K562 (cell line): ENCODE results near the gene OR5F1. TPM values are rescaled to one million over a fixed set of nuclear protein-coding genes. Genes with fewer than 3 reads are reported as not detected.

Experiments used
- ATAC-seq: fragments of 200-7000 bp; cut with Tn5 transposase; 3 replicates; pipeline ENCODE4 v1.9.1; 2020; ENCODE audit warnings: moderate library complexity
- BruUV-seq: library from RNA; stranded (reverse); fragments of 400-500 nt; replicated peaks from 2 replicates; lab custom pipeline; 2021; lab: Mats Ljungman, UMichigan
- CTCF ChIA-PET: fragments of 300-600 bp; formaldehyde crosslinking; extraction: SDS; loops from one replicate; lab custom pipeline; 2021; ENCODE audit warnings: low intra/inter-chr PET ratio; lab: Yijun Ruan, JAX
- POLR2A ChIA-PET: fragments of 300-600, 350-650 bp; sonication (Branson Sonifier 250); formaldehyde crosslinking; extraction: SDS; loops from one replicate; lab custom pipeline; 2021; ENCODE audit warnings: antibody characterized with exemption, inconsistent platforms; lab: Yijun Ruan, JAX
- DNase-seq, 4 experiments: peaks; one replicate each; pipeline versions ENCODE4 v3.0.0 to v3.0.0-alpha.2; 2011 to 2018; ENCODE audit warnings: low spot score in 3 of 4, mixed read lengths in 3 of 4; ENCODE audit errors: extremely low read depth in 1 of 4
- FAIRE-seq: peaks from 2 replicates; lab custom pipeline; 2011; peaks lifted over from hg19 to GRCh38; lab: Jason Lieb, UNC
- H2AFZ ChIP-seq: 2 replicates; pipeline ENCODE4 v1.6.0; 2011; ENCODE audit warnings: low read depth, low read length, control low read depth, inconsistent platforms
- H3K27ac ChIP-seq: fragments of 200-600 bp; 3 replicates; pipeline ENCODE4 v1.8.0; 2011; ENCODE audit warnings: low read depth, mild to moderate bottlenecking, control low read depth, inconsistent platforms, low read length, moderate library complexity, mixed read lengths; ENCODE audit errors: extremely low read depth
- H3K27me3 ChIP-seq, 2 experiments: fragments of 300-600 bp in 1 of 2; 2 replicates in 1 of 2; 3 replicates in 1 of 2; pipeline versions ENCODE4 v1.6.0 to v1.8.0; 2011; ENCODE audit warnings: inconsistent platforms in 2 of 2, low read length in 2 of 2, mild to moderate bottlenecking in 1 of 2, mixed read lengths in 1 of 2, moderate library complexity in 1 of 2; ENCODE audit not compliant: control insufficient read depth in 2 of 2, insufficient read depth in 2 of 2
- H3K36me3 ChIP-seq: fragments of 300-600 bp; 3 replicates; pipeline ENCODE4 v1.8.0; 2011; ENCODE audit warnings: mild to moderate bottlenecking, low read length, inconsistent platforms; ENCODE audit not compliant: control insufficient read depth, insufficient read depth
- H3K4me1 ChIP-seq, 2 experiments: fragments of 200-600 bp in 1 of 2; replicated peaks in 1 of 2; 2 replicates in 1 of 2; 3 replicates in 1 of 2; pipeline versions ENCODE4 v1.5.1 to v1.8.0; 2011; ENCODE audit warnings: inconsistent platforms in 2 of 2, low read length in 2 of 2, mild to moderate bottlenecking in 1 of 2, mixed read lengths in 1 of 2, moderate library complexity in 1 of 2; ENCODE audit not compliant: control insufficient read depth in 2 of 2, insufficient read depth in 2 of 2
- H3K4me2 ChIP-seq: 2 replicates; pipeline ENCODE4 v1.6.1; 2011; ENCODE audit warnings: low read length, control low read depth, inconsistent platforms, mixed read lengths; ENCODE audit not compliant: insufficient read depth
- H3K4me3 ChIP-seq: fragments of 200-600 bp; sonication (generic), shearing (Covaris generic); 2 replicates; pipeline ENCODE4 v1.5.1; 2016; ENCODE audit warnings: control low read depth, inconsistent platforms
- H3K79me2 ChIP-seq: fragments of 200-600 bp; 3 replicates; pipeline ENCODE4 v1.8.0; 2011; ENCODE audit warnings: low read length, inconsistent platforms; ENCODE audit not compliant: control insufficient read depth, insufficient read depth
- H3K9ac ChIP-seq, 2 experiments: 2 replicates each; pipeline versions ENCODE4 v1.6.0 to v1.6.1; 2011; ENCODE audit warnings: low read depth in 2 of 2, low read length in 2 of 2, control low read depth in 1 of 2, inconsistent platforms in 1 of 2, mild to moderate bottlenecking in 1 of 2, mixed read lengths in 1 of 2; ENCODE audit not compliant: insufficient read depth in 1 of 2
- H3K9me1 ChIP-seq: one replicate; pipeline ENCODE4 v1.6.0; 2011; ENCODE audit warnings: inconsistent platforms, mild to moderate bottlenecking, low read length, moderate library complexity; ENCODE audit not compliant: control insufficient read depth, insufficient read depth
- H3K9me3 ChIP-seq: replicated peaks from 2 replicates; pipeline ENCODE4 v1.5.1; 2011; ENCODE audit warnings: low read depth, low read length, inconsistent platforms; ENCODE audit not compliant: control insufficient read depth, insufficient read depth
- H4K20me1 ChIP-seq: replicated peaks from 2 replicates; pipeline ENCODE4 v1.6.1; 2011; ENCODE audit warnings: low read length, inconsistent platforms, mixed read lengths; ENCODE audit not compliant: control insufficient read depth, insufficient read depth
- ATF6 ChIP-seq: sonication (generic); formaldehyde crosslinking; IDR thresholded peaks from 2 replicates; pipeline ENCODE4 v1.4.0; 2020; ENCODE audit warnings: mild to moderate bottlenecking, missing genetic modification reagents
- CBFA2T2 ChIP-seq: fragments of 450-650 bp; conservative IDR thresholded peaks from 2 replicates; pipeline ENCODE4 v1.6.1; 2017; ENCODE audit warnings: mild to moderate bottlenecking
- GTF2A2 ChIP-seq: IDR thresholded peaks from 2 replicates; pipeline ENCODE4 v1.6.1; 2016; ENCODE audit warnings: mild to moderate bottlenecking, missing genetic modification characterization, missing compliant biosample characterization
- HIVEP1 ChIP-seq: fragments of 250-450 bp; sonication (Bioruptor Pico); IDR thresholded peaks from 2 replicates; pipeline ENCODE4 v1.4.0; 2020; ENCODE audit warnings: mild to moderate bottlenecking
- MECOM ChIP-seq: fragments of 250-450 bp; sonication (Bioruptor Pico); IDR thresholded peaks from 2 replicates; pipeline ENCODE4 v1.8.0; 2022; ENCODE audit warnings: inconsistent platforms
- RBM34 ChIP-seq: fragments of 200-400 bp; formaldehyde crosslinking; IDR thresholded peaks from 2 replicates; pipeline ENCODE4 v1.6.1; 2018; ENCODE audit warnings: low read length, borderline replicate concordance; ENCODE audit not compliant: insufficient read depth
- STAT5B ChIP-seq: fragments of 250-450 bp; sonication (Bioruptor Pico); IDR thresholded peaks from 2 replicates; pipeline ENCODE4 v1.8.0; 2021; ENCODE audit warnings: mild to moderate bottlenecking, inconsistent platforms
- ZNF184 ChIP-seq: sonication (generic); formaldehyde crosslinking; IDR thresholded peaks from 2 replicates; pipeline ENCODE4 v1.5.0; 2020; ENCODE audit warnings: missing genetic modification reagents
- ZNF263 ChIP-seq: sonication (generic); formaldehyde crosslinking; IDR thresholded peaks from 2 replicates; pipeline ENCODE4 v1.8.0; 2022; ENCODE audit warnings: mild to moderate bottlenecking, missing genetic modification reagents, borderline replicate concordance
- ZNF766 ChIP-seq: fragments of 200-800 bp; sonication (Bioruptor generic); conservative IDR thresholded peaks from 2 replicates; pipeline ENCODE4 v1.6.1; 2016; ENCODE audit warnings: missing genetic modification characterization, missing compliant biosample characterization
- WGBS: fragments of 100-300 bp; shearing (Covaris generic); methylation state at CpG from one replicate; pipeline ENCODE4 v1.1.6; 2016; ENCODE audit warnings: low coverage, mixed read lengths; ENCODE audit not compliant: insufficient coverage; ENCODE audit errors: missing lambda C conversion rate; 5-methylcytosine and 5-hydroxymethylcytosine counted together
- in situ Hi-C: fragments of 300-500 bp; cut with MboI; formaldehyde crosslinking; loops from 4 replicates; pipeline ENCODE4 v1.15.0; 2018; ENCODE audit warnings: inconsistent platforms, mixed read lengths
- intact Hi-C: fragments of 100-400 bp; cut with micrococcal nuclease; formaldehyde crosslinking; loops from 2 replicates; pipeline ENCODE4 v1.14.2; 2022
- polyA plus RNA-seq, 8 experiments: library from polyadenylated mRNA; depleted of rRNA in 4 of 8; stranded (reverse) in 5 of 8; unstranded in 3 of 8; fragments of >200 nt; fragmentation: Nextera tagmentation in 2 of 8; fragmentation: Illumina TruSeq in 1 of 8; extraction: Ambion mirVana in 2 of 8; extraction: Trizol in 1 of 8; gene quantifications; 2 replicates each; pipeline versions ENCODE4 v1.2.1 to v1.2.3, GENCODE V29; 2011 to 2014; ENCODE audit warnings: inconsistent platforms in 1 of 8, missing spikeins in 1 of 8
- total RNA-seq, 7 experiments: library from RNA; depleted of rRNA in 6 of 7; stranded (reverse); fragments of >200 nt in 6 of 7; fragmentation: Illumina TruSeq in 2 of 7; extraction: Trizol in 2 of 7; gene quantifications; 2 replicates each; pipeline versions ENCODE4 v1.2.1 to v1.2.3, GENCODE V29; 2011 to 2021; ENCODE audit warnings: low replicate concordance in 1 of 7

The OR5F1 gene
- total and polyA plus RNA-seq, 9 of the 15 experiments (the other 6 are each of a cell fraction or from before 2014, with no cell fraction given): not detected

GRCh38 chr11:55949330-55949729 is 45.1 kb downstream of the OR5F1 start:
- H3K4me3 ChIP-seq: no peak overlapping the region
- no peak for FAIRE-seq
- intact Hi-C loops (loop anchor here (10.0 kb wide), 1 partner anchor 1295 kb away; no protein-coding TSS in a partner anchor), in situ Hi-C loops (loop anchor here (25.0 kb wide), 2 partner anchors 838 to 1313 kb away; no protein-coding TSS in a partner anchor)
- TF ChIP-seq RBM34 (no peak), ZNF766 (CRISPR knock-in tag) (no peak), ATF6 (CRISPR knock-in tag) (no peak), STAT5B (CRISPR knock-in tag) (no peak), HIVEP1 (CRISPR knock-in tag) (no peak), CBFA2T2 (no peak), ZNF263 (CRISPR knock-in tag) (no peak), MECOM (CRISPR knock-in tag) (no peak), ZNF184 (CRISPR knock-in tag) (no peak), GTF2A2 (no peak)
- no TSS peak for BruUV-seq
- no peaks in the 10 kb centered on the region for H3K9me3 ChIP-seq
- no peaks in the 10 kb centered on the region for H4K20me1 ChIP-seq
- H3K4me2 ChIP-seq: no peak overlapping the region
- no peaks in the 10 kb centered on the region for H3K4me1 ChIP-seq
- WGBS: 0% methylated on average over 4 of the region's 4 CpGs
- no peaks in the 10 kb centered on the region for H3K79me2 ChIP-seq
- POLR2A ChIA-PET: interaction anchor here (0.6 kb wide), 1 partner anchor 84 kb away, joined by 3 read pairs; no protein-coding TSS in a partner anchor
- no peak overlapping the region for H3K27ac ChIP-seq
- CTCF ChIA-PET: no interaction called here
- ATAC-seq: no peak
- no peaks in the 10 kb centered on the region for H3K27me3 ChIP-seq
- H3K36me3 ChIP-seq: no peaks in the 10 kb centered on the region
- H2AFZ ChIP-seq: no peak overlapping the region
- no peak overlapping the region for H3K9ac ChIP-seq
- H3K9me1 ChIP-seq: no peaks in the 10 kb centered on the region
- no peak for DNase-seq

Other genes with a start within 250 kb of the OR5F1 start
Only the 7 nearest of the 18 such genes appear.
- gene TRIM51, start 111.3 kb downstream of the OR5F1 start, total RNA-seq (2014; rRNA removed): not detected in 2 replicates
- not detected in 2 replicates for gene TRIM51, start 111.3 kb downstream of the OR5F1 start, total RNA-seq (2014; rRNA removed; fragmentation: Illumina TruSeq; extraction: Trizol)
- not detected in 2 replicates for gene TRIM51, start 111.3 kb downstream of the OR5F1 start, total RNA-seq (2015; rRNA removed; fragmentation: Illumina TruSeq; extraction: Trizol)
- not detected in 2 replicates for gene TRIM51, start 111.3 kb downstream of the OR5F1 start, total RNA-seq (2021)
- gene TRIM51, start 111.3 kb downstream of the OR5F1 start, polyA plus RNA-seq (2011; rRNA removed): not detected in 2 replicates
- gene TRIM51, start 111.3 kb downstream of the OR5F1 start, polyA plus RNA-seq (2014; fragmentation: Illumina TruSeq; extraction: Trizol): not detected in 2 replicates
- not detected for gene TRIM51, start 111.3 kb downstream of the OR5F1 start, polyA plus RNA-seq (2014; fragmentation: Nextera tagmentation; extraction: Ambion mirVana)
- gene TRIM51, start 111.3 kb downstream of the OR5F1 start, polyA plus RNA-seq (2014; rRNA removed): not detected in 2 replicates
- gene OR5W2, start 80.0 kb downstream of the OR5F1 start, total RNA-seq (2014; rRNA removed): not detected in 2 replicates
- gene OR5W2, start 80.0 kb downstream of the OR5F1 start, total RNA-seq (2014; rRNA removed; fragmentation: Illumina TruSeq; extraction: Trizol): not detected in 2 replicates
- not detected in 2 replicates for gene OR5W2, start 80.0 kb downstream of the OR5F1 start, total RNA-seq (2015; rRNA removed; fragmentation: Illumina TruSeq; extraction: Trizol)
- not detected in 2 replicates for gene OR5W2, start 80.0 kb downstream of the OR5F1 start, total RNA-seq (2021)
- not detected in 2 replicates for gene OR5W2, start 80.0 kb downstream of the OR5F1 start, polyA plus RNA-seq (2011; rRNA removed)
- gene OR5W2, start 80.0 kb downstream of the OR5F1 start, polyA plus RNA-seq (2014; fragmentation: Illumina TruSeq; extraction: Trizol): not detected in 2 replicates
- not detected for gene OR5W2, start 80.0 kb downstream of the OR5F1 start, polyA plus RNA-seq (2014; fragmentation: Nextera tagmentation; extraction: Ambion mirVana)
- not detected in 2 replicates for gene OR5W2, start 80.0 kb downstream of the OR5F1 start, polyA plus RNA-seq (2014; rRNA removed)
- gene OR5I1, start 58.2 kb downstream of the OR5F1 start, total RNA-seq (2014; rRNA removed): not detected in 2 replicates
- gene OR5I1, start 58.2 kb downstream of the OR5F1 start, total RNA-seq (2014; rRNA removed; fragmentation: Illumina TruSeq; extraction: Trizol): not detected in 2 replicates
- gene OR5I1, start 58.2 kb downstream of the OR5F1 start, total RNA-seq (2015; rRNA removed; fragmentation: Illumina TruSeq; extraction: Trizol): not detected in 2 replicates
- not detected in 2 replicates for gene OR5I1, start 58.2 kb downstream of the OR5F1 start, total RNA-seq (2021)
- gene OR5I1, start 58.2 kb downstream of the OR5F1 start, polyA plus RNA-seq (2011; rRNA removed): not detected in 2 replicates
- not detected in 2 replicates for gene OR5I1, start 58.2 kb downstream of the OR5F1 start, polyA plus RNA-seq (2014; fragmentation: Illumina TruSeq; extraction: Trizol)
- gene OR5I1, start 58.2 kb downstream of the OR5F1 start, polyA plus RNA-seq (2014; fragmentation: Nextera tagmentation; extraction: Ambion mirVana): not detected
- not detected in 2 replicates for gene OR5I1, start 58.2 kb downstream of the OR5F1 start, polyA plus RNA-seq (2014; rRNA removed)
- gene OR10AG1, start 24.7 kb downstream of the OR5F1 start, total RNA-seq (2014; rRNA removed): not detected in 2 replicates
- gene OR10AG1, start 24.7 kb downstream of the OR5F1 start, total RNA-seq (2014; rRNA removed; fragmentation: Illumina TruSeq; extraction: Trizol): not detected in 2 replicates
- not detected in 2 replicates for gene OR10AG1, start 24.7 kb downstream of the OR5F1 start, total RNA-seq (2015; rRNA removed; fragmentation: Illumina TruSeq; extraction: Trizol)
- gene OR10AG1, start 24.7 kb downstream of the OR5F1 start, total RNA-seq (2021): not detected in 2 replicates
- gene OR10AG1, start 24.7 kb downstream of the OR5F1 start, polyA plus RNA-seq (2011; rRNA removed): not detected in 2 replicates
- gene OR10AG1, start 24.7 kb downstream of the OR5F1 start, polyA plus RNA-seq (2014; fragmentation: Illumina TruSeq; extraction: Trizol): not detected in 2 replicates
- not detected for gene OR10AG1, start 24.7 kb downstream of the OR5F1 start, polyA plus RNA-seq (2014; fragmentation: Nextera tagmentation; extraction: Ambion mirVana)
- not detected in 2 replicates for gene OR10AG1, start 24.7 kb downstream of the OR5F1 start, polyA plus RNA-seq (2014; rRNA removed)
- not detected in 2 replicates for gene OR5AS1, start 33.0 kb upstream of the OR5F1 start, total RNA-seq (2014; rRNA removed)
- not detected in 2 replicates for gene OR5AS1, start 33.0 kb upstream of the OR5F1 start, total RNA-seq (2014; rRNA removed; fragmentation: Illumina TruSeq; extraction: Trizol)
- not detected in 2 replicates for gene OR5AS1, start 33.0 kb upstream of the OR5F1 start, total RNA-seq (2015; rRNA removed; fragmentation: Illumina TruSeq; extraction: Trizol)
- not detected in 2 replicates for gene OR5AS1, start 33.0 kb upstream of the OR5F1 start, total RNA-seq (2021)
- gene OR5AS1, start 33.0 kb upstream of the OR5F1 start, polyA plus RNA-seq (2011; rRNA removed): not detected in 2 replicates
- gene OR5AS1, start 33.0 kb upstream of the OR5F1 start, polyA plus RNA-seq (2014; fragmentation: Illumina TruSeq; extraction: Trizol): not detected in 2 replicates
- gene OR5AS1, start 33.0 kb upstream of the OR5F1 start, polyA plus RNA-seq (2014; fragmentation: Nextera tagmentation; extraction: Ambion mirVana): not detected
- gene OR5AS1, start 33.0 kb upstream of the OR5F1 start, polyA plus RNA-seq (2014; rRNA removed): not detected in 2 replicates
- gene OR8I2, start 98.7 kb upstream of the OR5F1 start, total RNA-seq (2014; rRNA removed): not detected in 2 replicates
- gene OR8I2, start 98.7 kb upstream of the OR5F1 start, total RNA-seq (2014; rRNA removed; fragmentation: Illumina TruSeq; extraction: Trizol): not detected in 2 replicates
- not detected in 2 replicates for gene OR8I2, start 98.7 kb upstream of the OR5F1 start, total RNA-seq (2015; rRNA removed; fragmentation: Illumina TruSeq; extraction: Trizol)
- not detected in 2 replicates for gene OR8I2, start 98.7 kb upstream of the OR5F1 start, total RNA-seq (2021)
- not detected in 2 replicates for gene OR8I2, start 98.7 kb upstream of the OR5F1 start, polyA plus RNA-seq (2011; rRNA removed)
- gene OR8I2, start 98.7 kb upstream of the OR5F1 start, polyA plus RNA-seq (2014; fragmentation: Illumina TruSeq; extraction: Trizol): not detected in 2 replicates
- gene OR8I2, start 98.7 kb upstream of the OR5F1 start, polyA plus RNA-seq (2014; fragmentation: Nextera tagmentation; extraction: Ambion mirVana): not detected
- not detected in 2 replicates for gene OR8I2, start 98.7 kb upstream of the OR5F1 start, polyA plus RNA-seq (2014; rRNA removed)
- gene OR8H2, start 109.1 kb upstream of the OR5F1 start, total RNA-seq (2014; rRNA removed): not detected in 2 replicates
- not detected in 2 replicates for gene OR8H2, start 109.1 kb upstream of the OR5F1 start, total RNA-seq (2014; rRNA removed; fragmentation: Illumina TruSeq; extraction: Trizol)
- not detected in 2 replicates for gene OR8H2, start 109.1 kb upstream of the OR5F1 start, total RNA-seq (2015; rRNA removed; fragmentation: Illumina TruSeq; extraction: Trizol)
- gene OR8H2, start 109.1 kb upstream of the OR5F1 start, total RNA-seq (2021): not detected in 2 replicates
- not detected in 2 replicates for gene OR8H2, start 109.1 kb upstream of the OR5F1 start, polyA plus RNA-seq (2011; rRNA removed)
- gene OR8H2, start 109.1 kb upstream of the OR5F1 start, polyA plus RNA-seq (2014; fragmentation: Illumina TruSeq; extraction: Trizol): not detected in 2 replicates
- not detected for gene OR8H2, start 109.1 kb upstream of the OR5F1 start, polyA plus RNA-seq (2014; fragmentation: Nextera tagmentation; extraction: Ambion mirVana)
- not detected in 2 replicates for gene OR8H2, start 109.1 kb upstream of the OR5F1 start, polyA plus RNA-seq (2014; rRNA removed)